GM11168 (cell line): ENCODE results near the gene NDOR1.

Source experiments
- in situ Hi-C: fragments of 300-500 bp; cut with MboI; formaldehyde crosslinking; loops from one replicate; pipeline ENCODE4 v1.12.0; 2022; ENCODE audit warnings: low sequenced_read_pairs; ENCODE audit not compliant: unreplicated experiment

NDOR1 gene

DNA sequence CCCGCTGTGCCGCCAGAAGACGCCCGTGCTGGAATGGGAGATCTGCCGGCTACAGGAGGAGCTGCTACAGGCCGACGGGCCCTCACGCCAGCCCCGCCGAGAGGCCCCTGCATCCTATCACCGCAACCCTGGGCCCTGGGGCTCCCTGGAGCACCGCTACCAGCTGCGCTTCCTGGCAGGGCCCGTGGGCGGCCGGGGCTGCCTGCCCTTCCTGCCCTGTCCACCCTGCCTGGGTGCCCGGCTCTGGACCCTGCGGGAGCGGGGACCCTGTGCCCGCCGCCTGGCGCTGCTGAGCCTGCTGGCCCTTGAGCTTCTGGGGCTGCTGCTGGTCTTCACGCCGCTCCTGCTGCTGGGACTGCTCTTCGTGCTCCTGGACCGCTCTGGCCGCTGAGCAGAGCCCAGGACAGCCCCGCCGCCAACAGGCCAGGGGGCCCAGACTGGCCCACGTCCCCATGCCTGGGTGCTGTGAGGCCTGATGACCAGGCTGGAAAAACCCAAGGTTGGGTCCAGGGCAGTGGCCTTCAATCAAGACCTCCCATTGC is 12.8 kb downstream of the NDOR1 start:
- in situ Hi-C loops, result no loop called here

GRCh38 chr9:137218754-137219271 is 13.3 kb downstream of the NDOR1 start:
- in situ Hi-C loops, result no loop called here

DNA sequence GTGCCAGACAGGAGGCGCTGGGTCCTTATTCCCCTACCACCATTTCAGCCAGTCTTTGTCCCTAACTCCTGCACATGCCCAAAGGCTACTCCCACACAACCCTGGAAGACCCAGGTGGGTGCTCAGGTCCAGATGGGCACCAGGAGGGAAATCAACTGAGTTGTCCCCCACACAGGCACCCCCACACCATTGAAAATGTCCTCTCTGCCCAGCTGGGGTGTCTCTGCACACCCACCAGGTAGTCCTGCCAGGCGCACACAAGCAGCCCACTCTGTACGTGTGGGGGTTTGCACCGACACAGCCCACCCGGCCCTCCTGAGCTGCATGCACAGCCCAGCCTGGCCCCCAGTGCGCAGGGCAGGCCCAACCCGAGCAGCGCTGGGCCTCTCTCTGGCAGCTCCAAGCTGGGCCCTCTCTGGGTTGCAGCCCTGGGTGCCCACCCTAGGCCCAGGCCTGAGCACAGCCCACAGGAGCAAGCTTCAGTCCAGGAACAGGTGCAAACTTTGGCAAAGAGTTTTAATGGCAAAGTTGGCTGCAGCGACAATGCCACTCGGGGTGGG is 14.3 kb downstream of the NDOR1 start:
- in situ Hi-C loops, result no loop called here

DNA sequence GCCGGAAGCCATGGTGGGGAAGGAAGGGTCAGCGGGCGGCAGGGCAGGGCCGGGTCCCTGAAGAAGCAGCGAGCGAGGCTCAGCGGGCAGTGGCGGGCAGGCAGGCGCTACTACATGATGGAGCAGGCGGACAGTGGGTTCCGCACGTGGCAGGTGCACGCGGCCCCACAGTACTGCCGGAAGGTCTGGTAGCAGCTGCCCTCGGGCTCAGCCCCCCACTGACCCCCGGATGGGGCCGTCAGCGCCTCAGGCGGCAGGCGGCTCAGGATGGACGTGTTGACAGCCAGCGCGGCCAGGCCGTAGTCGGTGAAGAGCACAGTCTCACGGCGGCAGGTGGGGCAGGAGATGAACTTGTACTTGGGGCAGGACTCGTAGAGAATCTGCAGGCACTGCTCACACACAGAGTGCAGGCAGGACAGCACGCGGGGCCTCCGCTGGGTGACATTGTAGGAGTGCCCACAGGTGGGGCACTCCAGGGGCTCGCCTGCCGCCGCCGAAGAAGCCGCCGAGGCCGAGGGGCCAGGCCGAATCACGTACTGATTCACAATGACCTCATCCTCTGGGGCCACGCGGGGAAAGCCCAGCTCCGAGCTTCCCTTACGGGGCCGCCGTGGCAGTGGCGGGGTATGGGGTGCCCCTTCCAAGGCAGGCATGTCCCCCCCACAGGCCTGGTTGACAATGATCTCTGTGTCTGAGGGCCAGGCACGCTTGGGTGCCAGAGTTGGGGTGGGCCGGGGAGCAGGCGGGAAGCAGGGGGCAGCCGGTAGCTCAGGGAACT is 15.0 kb downstream of the NDOR1 start:
- in situ Hi-C loops, result no loop called here

GRCh38 chr9:137221095-137221505 is 15.6 kb downstream of the NDOR1 start:
- in situ Hi-C loops, result no loop called here

DNA sequence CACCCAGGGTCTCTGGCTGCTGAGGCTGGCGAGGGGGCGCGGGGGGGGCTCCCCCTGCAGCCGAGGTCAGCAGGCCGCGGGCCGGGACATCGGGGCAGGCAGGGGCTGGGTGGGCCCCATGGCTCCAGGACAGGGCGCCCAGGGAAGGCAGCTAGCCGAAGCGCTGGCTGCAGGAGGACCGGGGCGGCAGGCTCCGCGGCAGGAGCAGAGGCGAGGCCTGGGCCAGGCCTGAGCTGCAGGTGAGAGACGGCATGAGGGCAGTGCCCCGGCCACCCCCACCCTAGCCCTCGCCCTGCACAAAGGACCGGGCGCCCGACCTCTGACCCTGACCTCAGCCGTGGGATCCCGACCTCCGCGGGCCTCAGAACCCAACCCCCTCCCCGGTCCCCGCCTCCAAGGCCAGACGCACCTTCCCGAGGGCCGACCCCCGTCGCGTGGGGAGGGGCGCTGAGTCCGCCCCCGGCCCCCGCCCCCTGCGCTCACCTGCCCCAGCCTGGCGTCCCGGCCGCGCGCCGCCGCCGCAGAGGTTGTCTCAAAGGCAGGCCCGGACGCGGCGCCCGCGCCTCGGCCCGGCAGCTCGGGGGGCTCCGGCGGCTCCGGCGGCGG is 16.1 kb downstream of the NDOR1 start:
- in situ Hi-C loops, result no loop called here

DNA sequence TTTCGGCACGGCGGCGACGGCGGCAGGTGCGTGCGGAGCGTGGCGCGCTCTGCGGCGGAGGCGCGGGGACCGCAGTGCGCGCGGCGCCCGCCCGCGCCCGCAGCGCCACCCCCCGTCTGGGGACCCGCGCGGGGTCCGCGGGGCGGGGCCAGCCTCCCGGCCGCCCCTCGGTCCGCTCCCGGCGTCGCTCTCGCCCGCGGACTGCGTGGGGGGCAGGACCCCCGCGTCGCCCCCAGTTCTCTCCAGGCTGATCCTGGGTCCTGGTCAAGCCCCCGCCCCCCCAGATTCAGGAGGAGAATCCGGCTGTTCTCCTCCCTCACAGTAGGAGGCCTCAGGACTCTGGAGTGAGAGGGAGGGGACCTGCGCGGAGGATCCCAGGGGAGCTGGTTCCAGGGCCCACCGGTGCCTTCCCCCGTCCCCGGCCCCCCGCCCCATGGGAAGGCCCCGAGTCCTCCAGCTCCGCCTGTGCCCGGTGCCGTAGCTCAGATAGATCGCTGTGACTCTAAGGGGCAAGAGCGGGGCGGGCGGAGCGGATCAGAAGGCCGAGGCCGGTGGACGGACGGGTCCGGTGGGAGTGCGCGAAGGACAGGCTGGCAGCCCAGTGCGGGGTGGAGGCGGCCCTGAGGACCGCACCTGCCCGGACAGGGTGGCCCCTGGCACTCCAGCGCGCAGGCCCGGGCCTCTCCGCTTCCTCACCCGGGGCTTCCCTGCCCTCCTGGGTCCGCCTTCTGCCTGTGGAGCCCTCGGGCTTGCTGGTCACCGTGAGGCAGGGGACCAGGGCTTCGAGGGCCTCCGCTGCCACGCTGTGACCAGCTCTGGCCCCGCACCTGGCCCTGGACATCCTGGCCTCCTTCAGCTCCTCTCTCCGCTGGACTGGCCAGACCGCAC is 16.9 kb downstream of the NDOR1 start, which contains the start of gene RNF208:
Gene RNF208 (minus strand): TSS at position 51 of the 888 bp plus-strand sequence. CDS start 1,028 bp downstream, outside the sequence.
- in situ Hi-C loops, result no loop called here

- in situ Hi-C loops, result no loop called here
Measured at GRCh38 chr9:137223078-137223970, 17.8 kb downstream of the NDOR1 start.

- in situ Hi-C loops, result no loop called here
Measured at GRCh38 chr9:137224830-137225694, 19.6 kb downstream of the NDOR1 start, which contains the start of gene CYSRT1. TSS of gene CYSRT1 (plus strand) at chr9:137225174. CDS start at chr9:137225622, 448 bp downstream.

- in situ Hi-C loops, result no loop called here
Measured at GRCh38 chr9:137225699-137226331, 20.3 kb downstream of the NDOR1 start.

DNA sequence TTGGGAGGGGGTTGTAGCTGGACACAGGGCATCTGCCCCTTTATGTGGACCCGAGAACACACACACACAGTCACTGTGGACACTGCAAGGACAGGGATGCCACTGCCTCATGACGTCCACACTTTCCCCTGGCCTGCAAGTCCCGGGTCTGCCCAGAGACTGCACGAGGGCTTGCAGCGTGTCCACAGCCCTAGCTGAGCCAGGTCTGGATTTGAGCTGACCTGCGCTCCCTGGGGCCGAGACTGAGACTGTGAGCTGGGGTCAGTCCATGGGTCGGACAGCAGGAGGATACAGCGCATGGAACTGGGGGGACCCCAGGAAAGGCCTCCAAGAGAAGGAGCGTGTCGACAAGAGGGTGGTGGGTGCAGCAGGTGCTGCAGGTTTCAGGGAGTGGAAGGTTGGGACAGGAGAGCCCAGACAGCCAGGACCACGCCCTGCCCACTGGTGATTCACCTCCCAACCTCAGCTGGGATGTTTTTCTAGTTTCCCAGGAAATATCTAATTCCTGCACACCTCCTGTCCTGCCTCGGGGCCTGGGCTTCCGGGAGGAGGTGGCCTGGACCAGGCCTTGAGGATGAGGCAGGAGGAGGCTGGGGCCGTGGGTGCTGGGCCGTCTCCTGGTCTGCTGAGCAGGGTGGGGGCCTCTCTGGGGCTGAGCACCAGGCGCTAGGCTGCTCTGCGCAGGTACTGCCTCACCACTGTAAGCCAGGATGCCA is 21.0 kb downstream of the NDOR1 start:
- in situ Hi-C loops, result no loop called here

DNA sequence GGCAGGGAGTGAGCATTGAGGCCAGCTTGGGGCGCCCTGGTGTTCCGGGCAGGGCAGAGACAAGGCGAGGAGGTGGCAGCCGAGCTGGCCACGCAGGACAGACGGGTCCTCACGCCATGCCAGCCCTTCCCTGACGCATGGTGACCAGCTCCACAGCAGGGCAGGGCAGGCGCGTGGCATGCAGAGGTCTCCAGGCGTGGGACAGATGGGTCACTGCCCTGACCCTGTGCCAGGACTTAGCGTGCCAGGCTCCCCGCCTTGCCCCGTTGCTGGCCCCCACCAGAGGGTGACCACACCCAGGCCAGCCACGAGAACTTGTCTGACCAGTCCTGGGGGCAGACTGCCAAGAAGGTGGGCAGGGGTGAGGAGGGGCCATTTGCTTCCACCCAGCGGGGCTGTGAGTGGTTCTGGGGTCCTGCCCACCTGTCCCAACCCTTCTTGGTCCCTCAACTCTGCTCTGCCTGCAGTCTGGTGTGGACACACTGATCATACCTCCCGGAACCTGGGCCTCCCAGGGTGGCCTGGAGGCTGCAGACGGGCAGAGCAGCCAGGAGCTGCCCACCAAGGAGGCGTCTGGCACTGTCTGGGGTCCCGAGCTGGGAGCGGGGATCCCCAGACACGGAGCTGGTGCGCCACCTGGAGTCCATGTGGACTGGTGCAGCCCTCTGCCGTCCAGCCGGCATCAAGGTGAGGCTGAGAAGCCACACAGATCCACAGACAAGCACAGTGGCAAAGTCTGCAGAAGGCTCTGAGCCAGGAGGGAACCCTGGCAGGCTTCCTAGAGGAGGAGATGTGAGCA is 21.8 kb downstream of the NDOR1 start, which contains the start of gene RNF224:
Gene RNF224 (plus strand): TSS at position 449 of the 799 bp plus-strand sequence. CDS start 834 bp downstream, outside the sequence.
- in situ Hi-C loops, result no loop called here

- in situ Hi-C loops, result no loop called here
Measured at GRCh38 chr9:137227853-137228505, 22.5 kb downstream of the NDOR1 start.

DNA sequence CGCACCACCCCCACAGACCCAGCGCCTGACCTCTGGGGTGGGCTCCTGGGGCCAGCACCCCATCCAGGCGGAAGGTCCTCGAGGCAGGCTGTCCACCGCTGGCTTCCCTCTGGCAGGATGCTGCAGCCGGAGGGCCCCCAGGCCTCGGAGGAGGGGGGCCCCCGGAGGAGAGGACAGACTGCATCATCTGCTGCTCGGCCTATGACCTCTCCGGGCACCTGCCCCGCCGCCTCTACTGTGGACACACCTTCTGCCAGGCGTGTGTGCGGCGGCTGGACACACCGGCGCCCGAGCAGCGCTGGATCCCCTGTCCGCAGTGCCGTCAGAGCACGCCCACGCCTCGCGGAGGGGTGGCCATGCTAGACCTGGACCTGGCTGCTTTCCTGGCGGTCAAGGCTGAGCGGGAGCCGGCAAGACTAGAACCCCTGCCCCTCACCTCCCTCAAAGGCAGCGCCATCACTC is 23.0 kb downstream of the NDOR1 start:
- in situ Hi-C loops, result no loop called here
